ENCODE results near the gene VIPR2.

VIPR2 gene

DNA sequence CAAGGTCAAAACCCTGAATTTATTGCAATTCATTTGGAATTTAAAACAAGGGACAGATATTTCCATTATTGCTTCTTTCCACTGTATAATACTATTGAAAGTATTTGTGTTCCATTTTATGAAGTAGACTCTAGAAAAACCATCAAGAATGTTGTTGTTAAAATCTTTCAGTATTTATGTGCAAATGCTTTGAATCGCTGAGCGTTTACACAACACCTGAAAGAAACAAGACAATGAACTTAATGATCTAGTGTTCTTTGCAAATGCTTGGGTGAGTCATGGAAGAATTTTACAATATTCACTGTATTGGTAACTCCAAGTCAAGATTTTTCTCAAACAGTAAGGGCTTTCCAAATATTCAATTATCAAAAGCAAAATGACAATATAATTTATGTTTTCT, 97.1 kb downstream of the VIPR2 start:
- DNase-seq (ENCODE audit: low read depth in 2 of 3, low spot score in 1 of 3) = no peak

- no peak for DNase-seq (ENCODE audit: low read depth in 2 of 3, low spot score in 1 of 3)
Measured at GRCh38 chr7:159046300-159046699, 98.4 kb downstream of the VIPR2 start.

DNA sequence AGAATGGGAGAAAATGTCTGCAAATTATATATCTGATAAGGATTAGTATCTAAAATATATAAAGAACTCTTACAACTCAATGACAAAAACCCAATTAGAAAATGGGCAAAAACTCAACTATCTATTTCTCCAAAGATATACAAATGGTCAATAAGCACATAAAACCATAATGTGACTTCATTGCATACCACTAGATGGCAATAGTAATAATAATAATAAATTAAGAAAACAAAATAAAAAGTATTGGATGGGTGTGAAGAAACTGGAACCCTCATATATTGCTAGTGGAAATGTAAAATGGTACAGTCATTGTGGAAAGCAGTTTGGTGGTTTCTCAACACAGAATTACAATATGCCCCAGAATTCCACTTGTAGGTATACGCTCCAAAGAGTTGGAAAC, 98.8 kb downstream of the VIPR2 start:
- no peak for DNase-seq (ENCODE audit: low read depth in 2 of 3, low spot score in 1 of 3)

DNA sequence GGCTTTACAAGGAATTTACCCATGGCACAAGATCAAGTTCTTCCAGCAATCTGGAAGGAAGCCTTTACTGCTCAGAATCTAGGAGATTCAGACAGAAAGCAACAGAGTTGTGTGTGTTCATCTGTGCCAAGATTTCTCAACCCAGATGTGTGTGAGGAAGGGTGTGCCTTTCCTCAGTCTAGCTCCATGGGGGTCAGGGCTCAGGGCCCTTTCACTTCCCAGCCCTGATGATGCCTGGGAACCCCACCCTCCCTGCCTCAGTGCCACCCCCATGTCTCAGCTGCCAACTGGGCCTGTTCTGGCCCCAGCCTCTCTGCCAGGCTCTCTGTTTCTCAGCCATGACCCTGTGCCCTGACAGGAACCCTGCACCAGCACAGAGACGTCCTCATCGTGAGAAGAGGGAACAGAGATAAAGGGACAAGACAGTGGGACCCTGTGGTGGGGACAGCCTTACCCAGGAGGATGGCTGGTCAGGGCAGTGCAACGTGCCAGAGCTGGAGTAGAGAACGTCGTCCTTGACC, 102.0 kb downstream of the VIPR2 start:
- DNase-seq (ENCODE audit: low read depth in 2 of 3, low spot score in 1 of 3) = no peak

DNA sequence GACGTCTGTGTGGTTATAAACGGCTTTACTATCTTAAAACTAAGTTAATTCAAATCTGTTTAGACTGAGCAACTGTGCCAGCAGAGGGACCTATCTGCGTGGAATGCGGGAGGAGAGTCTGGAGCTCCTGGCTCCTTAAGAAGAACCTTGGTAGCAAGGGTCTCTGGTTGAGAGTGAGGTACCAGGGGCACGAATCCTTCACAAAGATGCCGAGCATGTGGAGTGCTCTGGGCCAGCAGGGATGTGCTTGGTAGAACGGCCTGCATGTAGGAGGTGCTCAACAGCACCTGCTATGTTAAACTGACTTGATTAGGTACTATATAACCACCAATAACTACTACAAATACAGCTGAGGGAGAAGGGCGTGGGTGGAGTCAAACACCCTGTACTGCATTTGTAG, 102.6 kb downstream of the VIPR2 start:
- no peak for DNase-seq (ENCODE audit: low read depth in 2 of 3, low spot score in 1 of 3)

GRCh38 chr7:159040912-159041711, 103.6 kb downstream of the VIPR2 start:
- no peak for DNase-seq (ENCODE audit: low read depth in 2 of 3, low spot score in 1 of 3)

DNA sequence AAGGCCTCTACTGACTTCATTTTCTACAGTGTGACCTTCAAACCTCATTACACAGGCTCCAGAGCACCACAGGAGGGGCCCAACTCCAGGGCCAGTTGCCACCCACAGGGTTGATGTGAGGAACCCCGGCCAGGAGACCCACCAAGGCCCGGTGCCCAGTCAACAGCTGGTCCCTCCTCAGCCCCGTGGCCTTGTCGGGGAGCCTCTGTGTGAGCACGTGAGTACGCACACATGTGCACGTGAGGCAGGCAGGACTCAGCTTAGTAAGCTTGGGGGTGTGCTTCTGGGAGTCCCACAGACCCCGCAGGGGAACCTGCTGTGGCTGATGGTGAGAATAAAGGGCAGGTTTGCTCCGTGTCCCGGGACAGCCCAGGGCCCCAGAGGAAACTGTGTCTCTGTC, 104.5 kb downstream of the VIPR2 start:
- no peak for DNase-seq (ENCODE audit: low read depth in 2 of 3, low spot score in 1 of 3)

- no peak for DNase-seq (ENCODE audit: low read depth in 2 of 3, low spot score in 1 of 3)
Measured at GRCh38 chr7:159039716-159040115, 105.0 kb downstream of the VIPR2 start.

- DNase-seq (ENCODE audit: low read depth in 2 of 3, low spot score in 1 of 3) = no peak
Measured at GRCh38 chr7:159038066-159038465, 106.6 kb downstream of the VIPR2 start.

GRCh38 chr7:159036916-159037605, 107.6 kb downstream of the VIPR2 start:
- DNase-seq (ENCODE audit: low read depth in 2 of 3, low spot score in 1 of 3) = no peak

GRCh38 chr7:159035571-159036073, 109.0 kb downstream of the VIPR2 start:
- DNase-seq (ENCODE audit: low read depth in 2 of 3, low spot score in 1 of 3) = no peak

DNA sequence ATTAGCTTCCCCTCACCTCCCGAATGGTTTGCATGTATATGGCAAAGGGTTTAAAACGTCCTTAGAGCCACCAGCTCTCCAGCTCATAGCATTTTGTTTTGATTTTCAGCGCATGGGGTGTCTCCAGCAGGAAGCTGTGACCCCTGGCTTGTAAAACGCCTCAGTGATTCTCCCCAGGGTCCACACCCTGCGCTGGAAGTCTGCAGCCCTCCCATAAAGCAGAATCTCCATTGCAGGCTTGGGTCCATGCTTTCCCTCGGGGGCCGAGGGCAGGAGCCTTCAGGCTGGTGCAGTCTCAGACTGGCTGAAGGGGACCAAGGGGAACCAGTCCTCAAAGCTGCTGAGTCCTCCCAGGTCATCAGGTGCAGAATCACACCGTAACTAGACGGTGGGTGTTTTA, 109.7 kb downstream of the VIPR2 start:
- no peak for DNase-seq (ENCODE audit: low read depth in 2 of 3, low spot score in 1 of 3)

DNA sequence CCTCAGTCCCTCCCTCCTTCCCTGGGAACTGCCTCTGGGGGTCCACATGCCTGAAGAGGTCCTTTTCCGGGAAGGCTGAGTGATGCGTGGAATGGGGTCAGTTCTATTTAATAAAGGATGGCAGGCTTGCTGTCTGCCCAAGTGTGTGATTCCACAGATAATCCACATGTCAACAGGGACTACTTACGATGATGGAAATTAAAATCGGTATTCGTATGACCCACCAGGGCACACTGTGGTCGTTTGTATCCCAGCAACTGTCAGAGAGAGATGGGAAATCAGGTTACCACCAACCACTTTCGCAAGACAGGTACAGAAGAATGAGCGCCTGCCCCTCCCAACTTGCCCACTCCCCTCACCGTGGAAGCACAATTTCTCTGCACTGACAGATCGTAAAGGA, 110.3 kb downstream of the VIPR2 start:
- DNase-seq (ENCODE audit: low read depth in 2 of 3, low spot score in 1 of 3) = no peak

DNA sequence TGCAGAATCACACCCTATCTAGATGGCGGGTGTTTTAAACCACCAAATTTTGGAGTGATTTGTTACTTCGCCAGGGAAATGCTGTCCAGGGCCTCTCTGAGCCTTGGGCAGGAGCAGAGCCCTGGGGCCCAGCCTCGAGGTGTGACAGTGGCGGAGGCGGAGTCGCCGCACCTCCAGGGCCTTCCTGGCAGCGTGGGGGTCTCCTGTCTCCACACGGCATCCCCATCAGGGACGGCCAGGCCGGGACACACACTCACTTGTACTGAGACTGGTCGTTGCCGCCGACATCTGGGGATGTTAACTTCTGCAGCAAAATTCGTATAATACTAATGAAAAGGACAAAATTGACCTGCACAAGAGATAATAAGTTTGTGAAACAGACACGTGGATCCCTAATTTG, 110.7 kb downstream of the VIPR2 start:
- DNase-seq (ENCODE audit: low read depth in 2 of 3, low spot score in 1 of 3) = no peak

DNA sequence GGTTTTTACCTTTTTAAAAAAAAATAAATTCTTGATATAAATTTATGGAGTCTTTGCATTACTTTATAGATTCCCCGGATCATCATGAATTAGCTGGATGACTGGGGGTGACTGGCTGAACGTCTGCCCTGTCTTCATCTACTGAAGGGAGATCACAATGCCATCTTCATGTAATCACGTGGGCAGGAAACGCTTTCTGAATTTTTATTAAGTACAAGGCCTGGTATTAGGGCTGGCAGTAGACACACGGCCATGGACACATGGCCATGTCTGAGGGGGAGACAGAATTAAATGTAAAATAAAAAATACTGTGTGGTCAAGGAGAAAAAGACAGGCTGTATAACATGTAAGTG, 111.2 kb downstream of the VIPR2 start:
- no peak for DNase-seq (ENCODE audit: low read depth in 2 of 3, low spot score in 1 of 3)

DNA sequence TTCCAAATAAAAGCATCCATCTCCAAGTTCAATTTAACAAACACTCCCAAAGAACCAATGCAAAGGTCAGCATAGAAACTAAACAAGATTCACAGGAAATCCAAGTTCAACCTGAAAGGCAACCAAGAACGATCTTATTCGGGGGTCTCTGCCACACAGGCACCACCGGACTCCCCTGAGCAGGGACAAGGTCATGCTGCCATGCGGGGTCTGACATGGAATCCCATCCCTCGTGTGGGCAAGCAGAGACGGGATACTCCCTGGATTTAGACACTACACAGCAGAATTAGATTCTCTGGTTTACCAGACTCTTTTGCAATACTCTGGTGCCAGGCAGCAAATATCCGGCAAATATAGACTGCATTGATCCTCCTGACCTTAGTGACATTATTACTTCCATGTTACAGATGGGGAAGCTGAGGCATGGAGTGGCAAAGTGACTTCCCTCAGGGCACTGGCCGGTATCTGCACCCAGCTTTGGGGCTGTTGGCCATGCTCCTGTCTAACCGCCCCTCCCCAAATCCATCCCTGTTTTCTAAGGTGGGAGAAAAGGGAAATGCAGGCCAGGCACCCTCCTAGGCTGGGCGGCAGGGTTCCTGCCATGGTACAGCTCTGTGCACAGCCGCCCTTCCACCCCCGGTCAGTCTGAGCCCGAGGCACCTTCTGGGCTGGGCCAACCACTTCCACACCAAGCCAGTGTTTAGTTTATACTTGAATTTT, 111.8 kb downstream of the VIPR2 start:
- DNase-seq (ENCODE audit: low read depth in 2 of 3, low spot score in 1 of 3) = no peak

DNA sequence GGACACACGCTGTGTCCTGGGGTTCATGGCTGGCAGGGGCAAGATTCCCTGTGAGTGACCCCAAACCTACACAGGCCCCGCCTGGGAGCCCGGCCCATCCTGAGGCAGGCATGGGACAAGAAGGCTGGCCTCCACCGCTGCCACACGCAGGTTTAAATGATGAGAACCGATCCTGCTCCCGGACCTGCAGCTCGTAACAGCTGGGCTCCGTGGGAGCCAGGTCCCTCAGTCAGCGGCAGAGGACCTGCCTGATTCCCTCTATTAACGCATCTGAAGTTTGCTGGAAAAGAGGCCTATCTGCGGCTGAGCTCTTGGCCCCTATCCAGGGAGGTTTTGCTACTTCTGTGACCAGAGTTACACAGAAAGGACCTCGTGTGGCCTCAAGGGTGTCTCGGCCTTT, 112.3 kb downstream of the VIPR2 start:
- no peak for DNase-seq (ENCODE audit: low read depth in 2 of 3, low spot score in 1 of 3)

DNA sequence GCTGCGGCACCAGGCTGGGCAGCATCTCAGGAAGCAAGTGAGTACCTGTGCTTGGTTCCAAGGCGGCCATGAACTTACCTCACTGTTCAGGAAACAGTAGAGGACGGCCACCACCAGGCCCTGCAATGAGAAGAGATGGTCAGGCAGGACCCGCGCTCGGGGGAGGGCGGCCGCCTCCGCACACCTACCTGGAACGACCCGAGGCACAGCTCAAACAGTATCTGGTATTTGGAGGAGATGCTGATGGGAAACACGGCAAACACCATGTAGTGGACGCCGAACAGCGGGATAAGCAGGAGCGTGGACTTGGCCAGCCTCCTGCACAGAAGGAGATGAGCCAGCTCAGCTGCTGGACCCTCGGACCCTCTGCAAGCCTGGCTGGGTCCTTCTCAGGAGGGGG, 112.9 kb downstream of the VIPR2 start:
- no peak for DNase-seq (ENCODE audit: low read depth in 2 of 3, low spot score in 1 of 3)

GRCh38 chr7:159031135-159031701, 113.4 kb downstream of the VIPR2 start:
- DNase-seq (ENCODE audit: low read depth in 2 of 3, low spot score in 1 of 3) = no peak

GRCh38 chr7:159030490-159031134, 114.1 kb downstream of the VIPR2 start:
- DNase-seq (ENCODE audit: low read depth in 2 of 3, low spot score in 1 of 3) = no peak
